Measurements from ENCODE around the gene C19orf85. TPM values are rescaled to one million over a fixed set of nuclear protein-coding genes. Genes with fewer than 3 reads are reported as not detected.

The C19orf85 gene
- total RNA-seq, 1 donor from 2014 or later: not detected

DNA sequence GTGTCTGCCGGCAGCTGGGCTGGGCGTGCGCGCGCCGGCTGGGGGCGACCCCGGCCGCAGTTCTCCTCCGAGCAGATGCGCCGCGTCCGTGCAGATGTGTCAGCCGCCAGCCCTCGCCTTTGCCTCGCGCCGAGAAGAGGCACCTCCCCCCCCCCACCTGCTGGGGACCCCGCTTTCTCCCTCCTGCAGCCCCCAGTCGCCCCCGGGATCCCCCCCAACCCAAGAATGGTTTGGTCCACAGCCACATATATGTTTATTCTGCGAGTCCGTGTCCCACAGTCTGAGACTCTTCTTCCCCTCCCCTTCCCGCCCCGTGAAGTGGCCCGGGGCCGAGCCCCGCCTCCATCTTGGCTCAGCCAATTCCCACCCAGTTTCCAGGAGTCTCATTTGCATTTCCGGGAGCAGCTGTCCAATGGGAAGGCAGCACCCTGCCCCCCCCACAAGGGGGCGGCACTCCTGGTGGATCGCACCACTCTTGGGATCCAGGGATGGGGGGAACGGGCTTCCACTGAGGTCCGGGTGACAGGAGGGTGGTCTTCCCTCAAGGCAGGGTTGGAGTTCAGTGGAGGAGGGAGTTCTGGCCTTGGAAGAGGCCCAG, 11.7 kb downstream of the C19orf85 start:
- Histone ChIP-seq H3K4me3 (peak overlapping the region; percentile 53), H2AFZ (replicated peaks) (no peak overlapping the region), H3K36me3 (no peaks in the 10 kb centered on the region), H4K20me1 (ENCODE audit: low read depth) (peaks cover 20% of the 10 kb centered on the region), H3K4me2 (peak overlapping the region; percentile 90), H3K4me1 (peaks cover 11% of the 10 kb centered on the region), H3K27me3 (peaks cover 54% of the 10 kb centered on the region), H3K79me2 (ENCODE audit: low read depth) (no peaks in the 10 kb centered on the region), H3K9me3 (ENCODE audit: low read depth) (no peaks in the 10 kb centered on the region), H3K27ac (no peak overlapping the region), H3K9ac (no peak overlapping the region), H3F3A (ENCODE audit: low read depth) (peaks cover 14% of the 10 kb centered on the region)
- TF ChIP-seq, protein P1, sequence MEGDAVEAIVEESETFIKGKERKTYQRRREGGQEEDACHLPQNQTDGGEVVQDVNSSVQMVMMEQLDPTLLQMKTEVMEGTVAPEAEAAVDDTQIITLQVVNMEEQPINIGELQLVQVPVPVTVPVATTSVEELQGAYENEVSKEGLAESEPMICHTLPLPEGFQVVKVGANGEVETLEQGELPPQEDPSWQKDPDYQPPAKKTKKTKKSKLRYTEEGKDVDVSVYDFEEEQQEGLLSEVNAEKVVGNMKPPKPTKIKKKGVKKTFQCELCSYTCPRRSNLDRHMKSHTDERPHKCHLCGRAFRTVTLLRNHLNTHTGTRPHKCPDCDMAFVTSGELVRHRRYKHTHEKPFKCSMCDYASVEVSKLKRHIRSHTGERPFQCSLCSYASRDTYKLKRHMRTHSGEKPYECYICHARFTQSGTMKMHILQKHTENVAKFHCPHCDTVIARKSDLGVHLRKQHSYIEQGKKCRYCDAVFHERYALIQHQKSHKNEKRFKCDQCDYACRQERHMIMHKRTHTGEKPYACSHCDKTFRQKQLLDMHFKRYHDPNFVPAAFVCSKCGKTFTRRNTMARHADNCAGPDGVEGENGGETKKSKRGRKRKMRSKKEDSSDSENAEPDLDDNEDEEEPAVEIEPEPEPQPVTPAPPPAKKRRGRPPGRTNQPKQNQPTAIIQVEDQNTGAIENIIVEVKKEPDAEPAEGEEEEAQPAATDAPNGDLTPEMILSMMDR (IDR thresholded peaks at IDR 0.05): no peak
- no peak for TF ChIP-seq EZH2 (IDR thresholded peaks at IDR 0.05)
- no peak for TF ChIP-seq EZH2phosphoT487 (IDR thresholded peaks at IDR 0.05)
- Mint-ChIP-seq H3K36me3 (no peaks in the 10 kb centered on the region), H3K27me3 (ENCODE audit: insufficient read depth, low read depth) (peaks cover 26% of the 10 kb centered on the region), H3K27ac (no peak overlapping the region), H3K9me3 (no peaks in the 10 kb centered on the region), H3K4me1 (peaks cover 15% of the 10 kb centered on the region), H3K4me3 (peak overlapping the region; percentile 63)
- peak; percentile 94 for DNase-seq (ENCODE audit: low spot score)

DNA sequence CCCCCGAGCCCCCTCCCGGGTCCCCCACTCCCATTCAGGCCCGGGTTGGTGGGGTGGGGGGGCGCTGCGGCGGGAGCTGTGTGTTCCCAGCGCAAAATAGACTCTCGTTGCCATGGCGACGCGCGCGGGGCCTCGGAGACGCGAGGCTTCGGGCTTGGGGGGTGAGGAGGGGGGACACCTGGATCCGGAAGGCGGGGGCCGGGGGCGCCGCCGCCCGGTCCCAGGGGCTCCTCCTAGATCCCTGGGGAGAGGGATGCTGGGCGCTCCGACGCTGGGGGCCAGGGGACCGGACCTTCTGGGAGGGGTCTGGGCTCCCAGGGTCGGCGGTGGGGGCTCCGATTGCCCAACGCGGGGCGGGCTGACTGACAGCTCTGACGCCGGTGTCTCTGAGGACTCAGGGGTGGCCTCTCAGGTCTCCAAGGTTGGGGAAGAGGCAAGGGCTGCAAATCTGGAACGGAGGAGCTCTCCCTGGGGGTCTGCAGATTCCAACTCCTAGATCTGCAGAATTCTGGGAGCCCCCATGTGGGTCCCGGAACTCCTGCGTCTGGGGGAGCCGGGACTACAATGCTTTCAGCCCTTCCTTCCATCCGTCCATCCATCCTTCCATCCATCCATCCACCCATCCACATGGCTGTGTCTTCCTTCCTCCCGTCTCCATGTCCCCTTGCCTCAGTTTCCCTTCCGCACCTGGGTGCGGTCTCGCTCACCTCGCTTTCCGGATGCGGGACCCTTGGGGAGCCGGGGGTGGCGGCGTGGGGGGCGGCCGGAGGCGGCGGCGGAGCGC, 12.4 kb downstream of the C19orf85 start:
- peak overlapping the region; percentile 87 for H3K4me3 Mint-ChIP-seq
- Histone ChIP-seq H4K20me1 (ENCODE audit: low read depth) (peaks cover 20% of the 10 kb centered on the region), H3K79me2 (ENCODE audit: low read depth) (no peaks in the 10 kb centered on the region), H2AFZ (replicated peaks) (no peak overlapping the region), H3K9ac (no peak overlapping the region), H3K36me3 (no peaks in the 10 kb centered on the region), H3F3A (ENCODE audit: low read depth) (peaks cover 21% of the 10 kb centered on the region), H3K4me2 (peak overlapping the region; percentile 90), H3K9me3 (ENCODE audit: low read depth) (no peaks in the 10 kb centered on the region), H3K4me1 (peaks cover 11% of the 10 kb centered on the region), H3K27me3 (peaks cover 61% of the 10 kb centered on the region), H3K4me3 (peak overlapping the region; percentile 53), H3K27ac (no peak overlapping the region)
- H3K36me3 Mint-ChIP-seq: no peaks in the 10 kb centered on the region
- H3K27ac Mint-ChIP-seq: no peak overlapping the region
- DNase-seq (ENCODE audit: low spot score): peak; percentile 72
- peaks cover 26% of the 10 kb centered on the region for H3K27me3 Mint-ChIP-seq (ENCODE audit: insufficient read depth, low read depth)
- TF ChIP-seq, protein P1 (IDR thresholded peaks at IDR 0.05): no peak
- TF ChIP-seq EZH2phosphoT487 (IDR thresholded peaks at IDR 0.05) (peak; percentile 12), EZH2 (IDR thresholded peaks at IDR 0.05) (peak; percentile 76)
- H3K9me3 Mint-ChIP-seq: no peaks in the 10 kb centered on the region
- peaks cover 13% of the 10 kb centered on the region for H3K4me1 Mint-ChIP-seq

DNA sequence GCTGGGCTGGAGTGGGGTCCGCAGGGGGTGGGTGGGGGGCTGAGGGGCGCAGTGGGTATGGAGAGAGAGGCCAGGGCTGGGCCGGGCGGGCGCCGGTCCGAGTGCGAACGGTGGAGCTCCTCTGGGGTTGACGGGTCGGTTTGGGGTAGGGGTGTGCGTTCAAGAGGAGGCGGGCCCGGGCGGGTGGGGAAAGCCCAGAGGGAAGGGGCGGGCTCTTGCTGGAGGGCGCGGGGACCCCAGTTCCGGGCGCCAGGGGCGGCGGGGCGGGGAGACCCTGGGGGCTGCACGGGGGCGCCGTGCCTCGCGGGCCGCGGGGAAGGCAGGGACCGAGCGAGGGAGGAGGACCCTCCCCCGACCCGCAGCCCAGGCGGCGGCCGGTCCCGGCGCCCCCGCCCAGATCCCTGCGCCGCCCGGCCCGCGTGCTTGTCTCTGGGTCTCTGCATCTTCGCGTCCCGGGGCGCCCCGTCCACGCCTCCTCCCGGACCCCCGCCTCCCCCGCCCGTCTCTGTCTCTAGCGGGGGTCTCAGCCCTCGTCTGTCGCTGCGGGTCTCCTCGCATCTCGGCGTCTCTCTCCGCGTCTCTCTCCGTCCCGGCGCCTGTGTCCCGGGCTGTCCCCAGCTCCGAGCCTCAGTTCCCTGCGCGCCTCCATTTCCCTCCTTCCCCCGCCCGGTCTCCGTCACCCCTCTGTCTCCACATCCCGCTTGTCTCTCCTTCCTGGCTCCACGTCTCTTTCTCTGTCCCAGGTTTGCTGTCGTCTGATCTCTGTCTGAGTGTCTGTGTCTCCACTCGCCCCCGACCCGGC, 13.2 kb downstream of the C19orf85 start:
- Histone ChIP-seq H3K4me3 (peak overlapping the region; percentile 53), H3K27ac (no peak overlapping the region), H4K20me1 (ENCODE audit: low read depth) (peaks cover 20% of the 10 kb centered on the region), H3K79me2 (ENCODE audit: low read depth) (no peaks in the 10 kb centered on the region), H3K36me3 (no peaks in the 10 kb centered on the region), H3K4me1 (peaks cover 11% of the 10 kb centered on the region), H3K9ac (no peak overlapping the region), H3K9me3 (ENCODE audit: low read depth) (no peaks in the 10 kb centered on the region), H3K27me3 (peaks cover 69% of the 10 kb centered on the region), H3F3A (ENCODE audit: low read depth) (peaks cover 26% of the 10 kb centered on the region), H3K4me2 (peak overlapping the region; percentile 90), H2AFZ (replicated peaks) (peak overlapping the region; percentile 65)
- H3K27me3 Mint-ChIP-seq (ENCODE audit: insufficient read depth, low read depth): peaks cover 26% of the 10 kb centered on the region
- peaks cover 13% of the 10 kb centered on the region for H3K4me1 Mint-ChIP-seq
- no peaks in the 10 kb centered on the region for H3K36me3 Mint-ChIP-seq
- peak; percentile 93 for TF ChIP-seq EZH2 (IDR thresholded peaks at IDR 0.05)
- TF ChIP-seq, protein P1 (IDR thresholded peaks at IDR 0.05): no peak
- peak; percentile 89 for TF ChIP-seq EZH2phosphoT487 (IDR thresholded peaks at IDR 0.05)
- no peak overlapping the region for H3K27ac Mint-ChIP-seq
- no peaks in the 10 kb centered on the region for H3K9me3 Mint-ChIP-seq
- H3K4me3 Mint-ChIP-seq: peak overlapping the region; percentile 87
- DNase-seq (ENCODE audit: low spot score): peak; percentile 54
